ENCODE results near the gene TSEN54. TPM values are rescaled to one million over a fixed set of nuclear protein-coding genes. Genes with fewer than 3 reads are reported as not detected.
"Not testable (repeated sequence)": the region's sequence is repeated elsewhere in the genome, so short reads cannot be mapped to it uniquely, and the experiment has no call there.

Gene TSEN54
- total and polyA plus RNA-seq, 5 donors from 2014 or later: 35.2 to 54.6 (median 52.3) TPM

DNA sequence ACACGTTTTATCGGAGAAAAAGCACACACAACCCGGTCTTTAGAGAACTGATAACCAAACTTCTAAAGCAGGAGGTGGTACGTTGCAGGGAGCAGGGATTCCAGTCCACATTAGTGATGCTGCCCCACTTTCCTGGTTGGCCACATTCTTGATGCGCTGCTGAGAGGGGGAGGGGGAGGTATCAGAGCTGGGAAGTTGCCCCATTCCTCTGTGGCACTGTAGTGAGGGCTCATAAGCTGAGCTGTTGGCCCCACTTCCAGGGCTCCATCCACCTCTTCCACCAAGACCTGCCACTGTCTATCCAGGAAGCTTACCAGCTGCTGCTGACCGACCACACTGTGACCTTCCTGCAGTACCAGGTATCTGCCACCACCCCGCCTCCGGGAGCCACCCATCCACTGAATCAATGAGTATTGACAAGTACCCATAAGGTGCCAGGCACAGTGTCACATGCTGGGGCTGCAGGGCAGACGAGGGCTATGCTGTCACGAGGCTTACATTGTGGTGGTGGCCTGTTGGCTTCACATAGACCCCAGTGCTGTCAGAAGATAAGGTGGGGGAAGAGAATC, 1.1 kb downstream of the TSEN54 start:
- DNase-seq (peak in 1 of 3 donors; percentile 47), ATAC-seq (ENCODE audit: low read depth in 2 of 2) (no peak)
- Mint-ChIP-seq H3K9me3 (no peaks in the 10 kb centered on the region), H3K27me3 (peaks cover 10% of the 10 kb centered on the region), H3K36me3 (peaks cover 4% of the 10 kb centered on the region), H3K27ac (peak overlapping the region; percentile 88 to 97 (median 94)), H3K4me1 (peaks cover 9 to 27% (median 15%) of the 10 kb centered on the region in 4 donors), H3K4me3 (peak overlapping the region; percentile 77 to 90 (median 86))
- Histone ChIP-seq H3K9me3 (ENCODE audit: control insufficient read depth in 2 of 2, low read length in 2 of 2) (no peaks in the 10 kb centered on the region), H3K4me3 (ENCODE audit: low read depth, low read length) (peak overlapping the region; percentile 77), H3K4me1 (ENCODE audit: control insufficient read depth, insufficient read depth, low read length, poor library complexity, severe bottlenecking) (peaks cover 37% of the 10 kb centered on the region), H3K27me3 (ENCODE audit: control insufficient read depth, insufficient read depth, low read length) (no peaks in the 10 kb centered on the region), H3K27ac (ENCODE audit: insufficient read depth, low read length, poor library complexity, severe bottlenecking) (peak overlapping the region; percentile 58), H3K36me3 (ENCODE audit: control insufficient read depth, insufficient read depth, low read length) (peaks cover 6% of the 10 kb centered on the region)

DNA sequence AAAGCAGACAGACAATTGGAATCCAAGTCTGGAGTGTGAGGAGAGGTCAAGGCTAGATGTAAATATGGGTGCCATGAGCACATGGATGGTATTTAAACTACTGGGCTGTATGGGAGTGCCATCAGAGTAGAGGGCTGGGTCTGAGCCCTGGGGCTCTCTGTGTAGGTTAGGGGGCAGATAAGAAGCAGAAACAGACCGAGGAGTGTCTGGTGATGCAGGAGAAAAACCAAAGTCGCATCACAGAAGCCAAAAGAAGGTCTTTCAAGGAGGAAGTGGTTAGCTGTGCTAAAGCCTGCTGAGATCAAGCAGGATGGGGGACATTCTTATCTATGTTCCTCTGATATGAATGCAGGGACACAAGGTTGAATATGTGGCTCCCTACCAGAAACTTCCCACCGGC, 1.9 kb downstream of the TSEN54 start:
- H3K9me3 ChIP-seq (ENCODE audit: control insufficient read depth in 2 of 2, low read length in 2 of 2): no peaks in the 10 kb centered on the region
- peak overlapping the region; percentile 88 to 94 (median 92) for H3K27ac Mint-ChIP-seq
- H3K4me3 ChIP-seq (ENCODE audit: low read depth, low read length): peak overlapping the region; percentile 77
- no peaks in the 10 kb centered on the region for H3K9me3 Mint-ChIP-seq
- peak overlapping the region; percentile 58 for H3K27ac ChIP-seq (ENCODE audit: insufficient read depth, low read length, poor library complexity, severe bottlenecking)
- H3K4me3 Mint-ChIP-seq: peak overlapping the region; percentile 77 to 90 (median 86)
- peaks cover 5% of the 10 kb centered on the region for H3K27me3 Mint-ChIP-seq
- H3K27me3 ChIP-seq (ENCODE audit: control insufficient read depth, insufficient read depth, low read length): no peaks in the 10 kb centered on the region
- peaks cover 7% of the 10 kb centered on the region for H3K36me3 ChIP-seq (ENCODE audit: control insufficient read depth, insufficient read depth, low read length)
- H3K4me1 Mint-ChIP-seq: peaks cover 9 to 27% (median 15%) of the 10 kb centered on the region in 4 donors
- H3K36me3 Mint-ChIP-seq: peaks cover 6% of the 10 kb centered on the region
- DNase-seq (peak in 2 of 3 donors; percentile 78 to 84), ATAC-seq (ENCODE audit: low read depth in 2 of 2) (peak; percentile 40 to 43)
- H3K4me1 ChIP-seq (ENCODE audit: control insufficient read depth, insufficient read depth, low read length, poor library complexity, severe bottlenecking): peaks cover 37% of the 10 kb centered on the region

DNA sequence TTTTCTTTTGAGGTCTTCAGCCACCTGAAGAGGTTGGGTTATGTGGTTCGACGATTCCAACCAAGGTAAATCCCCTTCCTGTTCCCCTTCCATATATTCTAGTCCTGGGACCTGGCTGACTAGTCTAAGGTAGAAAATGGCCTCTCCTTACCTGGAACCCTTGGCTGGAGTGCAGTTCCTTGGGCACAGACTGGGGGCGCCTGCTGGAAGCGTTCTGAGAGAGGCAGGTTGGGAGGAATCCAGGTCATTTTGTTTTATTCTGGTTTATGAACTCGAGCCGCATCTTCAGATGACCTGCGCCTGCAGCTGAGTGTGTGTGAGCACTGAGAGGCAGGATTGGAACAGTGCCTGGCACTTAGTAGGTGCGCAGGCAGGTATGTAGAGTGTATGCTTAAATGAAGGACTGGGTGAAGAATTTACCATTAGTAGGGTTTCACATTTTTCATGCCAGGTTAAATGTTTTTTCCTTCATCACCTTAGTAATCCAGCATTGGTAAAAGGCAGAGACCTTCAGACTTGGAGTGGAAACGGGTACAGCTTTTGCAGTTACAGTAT, 2.7 kb downstream of the TSEN54 start:
- Mint-ChIP-seq H3K4me1 (peaks cover 9 to 27% (median 15%) of the 10 kb centered on the region in 4 donors), H3K36me3 (peaks cover 7% of the 10 kb centered on the region), H3K9me3 (no peaks in the 10 kb centered on the region), H3K4me3 (peak overlapping the region; percentile 77 to 90 (median 86)), H3K27ac (peak overlapping the region in 1 of 3 donors; percentile 94), H3K27me3 (no peaks in the 10 kb centered on the region)
- no peak for DNase-seq
- no peak overlapping the region for H3K4me3 ChIP-seq (ENCODE audit: low read depth, low read length)
- H3K27me3 ChIP-seq (ENCODE audit: control insufficient read depth, insufficient read depth, low read length): no peaks in the 10 kb centered on the region
- no peak overlapping the region for H3K27ac ChIP-seq (ENCODE audit: insufficient read depth, low read length, poor library complexity, severe bottlenecking)
- no peaks in the 10 kb centered on the region for H3K9me3 ChIP-seq (ENCODE audit: control insufficient read depth in 2 of 2, low read length in 2 of 2)
- no peak for ATAC-seq (ENCODE audit: low read depth in 2 of 2)
- H3K4me1 ChIP-seq (ENCODE audit: control insufficient read depth, insufficient read depth, low read length, poor library complexity, severe bottlenecking): peaks cover 37% of the 10 kb centered on the region
- peaks cover 11% of the 10 kb centered on the region for H3K36me3 ChIP-seq (ENCODE audit: control insufficient read depth, insufficient read depth, low read length)

DNA sequence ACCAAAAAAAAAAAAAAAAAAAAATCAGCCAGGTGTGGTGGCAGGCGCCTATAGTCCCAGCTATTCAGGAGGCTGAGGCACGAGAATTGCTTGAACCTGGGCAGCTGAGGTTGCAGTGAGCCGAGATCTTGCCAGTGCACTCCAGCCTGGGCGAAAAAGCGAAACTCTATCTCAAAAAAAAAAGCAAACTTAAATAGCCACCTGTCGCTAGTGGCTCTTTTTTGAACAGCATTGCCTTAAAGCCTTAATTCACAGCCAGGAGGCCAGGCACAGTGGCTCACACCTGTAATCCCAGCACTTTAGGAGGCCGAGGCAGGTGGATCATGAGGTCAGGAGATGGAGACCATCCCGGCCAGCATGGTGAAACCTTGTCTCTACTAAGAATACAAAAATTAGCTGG, 4.1 kb downstream of the TSEN54 start:
- H3K36me3 Mint-ChIP-seq; DNase-seq; H3K4me3 ChIP-seq (ENCODE audit: low read depth, low read length); H3K27ac ChIP-seq (ENCODE audit: insufficient read depth, low read length, poor library complexity, severe bottlenecking); H3K9me3 Mint-ChIP-seq; H3K27me3 Mint-ChIP-seq; H3K27me3 ChIP-seq (ENCODE audit: control insufficient read depth, insufficient read depth, low read length); H3K27ac Mint-ChIP-seq; H3K9me3 ChIP-seq (ENCODE audit: control insufficient read depth in 2 of 2, low read length in 2 of 2); ATAC-seq (ENCODE audit: low read depth in 2 of 2): not testable (repeated sequence)
- H3K4me1 Mint-ChIP-seq: peaks cover 9 to 30% (median 15%) of the 10 kb centered on the region in 4 donors
- Histone ChIP-seq H3K4me1 (ENCODE audit: control insufficient read depth, insufficient read depth, low read length, poor library complexity, severe bottlenecking) (peaks cover 39% of the 10 kb centered on the region), H3K36me3 (ENCODE audit: control insufficient read depth, insufficient read depth, low read length) (peaks cover 11% of the 10 kb centered on the region)
- peak overlapping the region in 1 of 4 donors; percentile 88 for H3K4me3 Mint-ChIP-seq

DNA sequence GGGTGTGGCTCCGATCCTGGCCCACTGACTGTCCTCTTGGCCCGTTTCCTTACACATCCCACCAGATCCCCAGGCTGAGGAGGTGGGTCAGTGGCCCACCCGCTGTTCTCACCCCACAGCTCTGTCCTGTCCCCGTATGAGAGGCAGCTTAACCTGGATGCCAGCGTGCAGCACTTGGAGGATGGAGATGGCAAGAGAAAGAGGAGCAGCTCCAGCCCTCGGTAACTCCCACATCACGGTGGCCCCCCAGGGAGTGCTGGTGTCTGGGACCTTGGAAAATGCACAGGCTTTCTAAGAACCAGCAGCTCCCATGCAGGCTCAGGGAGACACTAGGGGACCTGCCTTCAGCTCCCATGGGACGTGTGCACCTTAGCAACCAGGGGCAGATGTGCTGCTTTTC, 5.0 kb downstream of the TSEN54 start:
- Mint-ChIP-seq H3K4me1 (peaks cover 9 to 32% (median 16%) of the 10 kb centered on the region in 4 donors), H3K4me3 (peak overlapping the region in 1 of 4 donors; percentile 88), H3K9me3 (no peaks in the 10 kb centered on the region), H3K27ac (no peak overlapping the region), H3K36me3 (peaks cover 7% of the 10 kb centered on the region), H3K27me3 (no peaks in the 10 kb centered on the region)
- Histone ChIP-seq H3K36me3 (ENCODE audit: control insufficient read depth, insufficient read depth, low read length) (peaks cover 11% of the 10 kb centered on the region), H3K27ac (ENCODE audit: insufficient read depth, low read length, poor library complexity, severe bottlenecking) (no peak overlapping the region), H3K27me3 (ENCODE audit: control insufficient read depth, insufficient read depth, low read length) (no peaks in the 10 kb centered on the region), H3K4me1 (ENCODE audit: control insufficient read depth, insufficient read depth, low read length, poor library complexity, severe bottlenecking) (peaks cover 40% of the 10 kb centered on the region), H3K9me3 (ENCODE audit: control insufficient read depth in 2 of 2, low read length in 2 of 2) (no peaks in the 10 kb centered on the region), H3K4me3 (ENCODE audit: low read depth, low read length) (no peak overlapping the region)
- ATAC-seq (ENCODE audit: low read depth in 2 of 2) (no peak), DNase-seq (no peak)

DNA sequence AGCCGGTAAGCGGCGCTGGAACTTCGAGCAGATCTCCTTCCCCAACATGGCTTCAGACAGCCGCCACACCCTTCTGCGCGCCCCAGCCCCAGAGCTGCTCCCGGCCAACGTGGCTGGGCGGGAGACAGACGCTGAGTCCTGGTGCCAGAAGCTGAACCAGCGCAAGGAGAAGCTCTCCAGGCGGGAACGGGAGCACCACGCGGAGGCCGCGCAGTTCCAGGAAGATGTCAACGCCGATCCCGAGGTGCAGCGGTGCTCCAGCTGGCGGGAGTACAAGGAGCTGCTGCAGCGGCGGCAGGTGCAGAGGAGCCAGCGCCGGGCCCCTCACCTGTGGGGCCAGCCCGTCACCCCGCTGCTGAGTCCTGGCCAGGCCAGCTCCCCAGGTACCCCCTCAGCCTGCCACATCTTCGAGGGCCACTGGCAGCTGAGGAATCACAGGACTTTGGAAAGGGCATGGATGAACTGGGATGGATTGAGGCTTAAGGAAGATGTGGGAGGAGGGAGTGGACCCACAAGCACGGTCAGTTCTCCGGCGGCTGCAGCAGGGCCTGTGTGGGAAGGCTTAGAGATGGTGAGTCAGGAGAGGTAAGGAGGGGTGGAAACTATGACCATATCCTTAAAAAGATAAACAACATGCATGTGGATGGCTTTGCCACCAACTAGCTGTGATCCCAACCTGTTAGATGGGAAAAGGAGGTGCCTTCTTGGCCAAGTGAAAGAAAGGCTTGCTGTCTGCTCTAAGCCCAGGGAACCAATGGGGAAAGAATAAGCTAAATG, 5.8 kb downstream of the TSEN54 start:
- Histone ChIP-seq H3K36me3 (ENCODE audit: control insufficient read depth, insufficient read depth, low read length) (peaks cover 11% of the 10 kb centered on the region), H3K27me3 (ENCODE audit: control insufficient read depth, insufficient read depth, low read length) (no peaks in the 10 kb centered on the region), H3K4me3 (ENCODE audit: low read depth, low read length) (no peak overlapping the region), H3K27ac (ENCODE audit: insufficient read depth, low read length, poor library complexity, severe bottlenecking) (no peak overlapping the region), H3K9me3 (ENCODE audit: control insufficient read depth in 2 of 2, low read length in 2 of 2) (no peaks in the 10 kb centered on the region), H3K4me1 (ENCODE audit: control insufficient read depth, insufficient read depth, low read length, poor library complexity, severe bottlenecking) (peaks cover 39% of the 10 kb centered on the region)
- H3K27me3 Mint-ChIP-seq: no peaks in the 10 kb centered on the region
- peaks cover 9 to 38% (median 24%) of the 10 kb centered on the region in 4 donors for H3K4me1 Mint-ChIP-seq
- DNase-seq (no peak), ATAC-seq (ENCODE audit: low read depth in 2 of 2) (no peak)
- H3K9me3 Mint-ChIP-seq: no peaks in the 10 kb centered on the region
- peak overlapping the region in 1 of 4 donors; percentile 15 for H3K4me3 Mint-ChIP-seq
- peaks cover 7% of the 10 kb centered on the region for H3K36me3 Mint-ChIP-seq
- H3K27ac Mint-ChIP-seq: no peak overlapping the region

DNA sequence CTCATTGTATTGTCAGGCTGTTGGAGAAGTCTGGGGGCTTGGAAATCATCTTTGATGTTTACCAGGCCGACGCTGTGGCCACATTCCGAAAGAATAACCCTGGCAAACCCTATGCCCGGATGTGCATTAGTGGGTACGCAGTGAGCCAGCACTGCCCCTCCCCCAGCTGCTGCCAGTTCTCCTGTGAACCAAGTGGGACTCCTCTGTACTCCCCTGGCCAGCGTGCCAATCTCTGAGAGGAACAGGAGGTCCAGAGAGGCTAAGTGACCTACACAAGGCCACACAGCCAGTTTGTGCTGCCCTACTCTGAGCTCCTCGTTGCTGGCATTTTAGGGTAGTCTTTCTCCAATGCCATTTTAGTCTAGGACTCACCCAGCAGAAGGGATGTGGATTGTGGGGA, 7.3 kb downstream of the TSEN54 start:
- H3K4me1 ChIP-seq (ENCODE audit: control insufficient read depth, insufficient read depth, low read length, poor library complexity, severe bottlenecking): peaks cover 24% of the 10 kb centered on the region
- DNase-seq (no peak), ATAC-seq (ENCODE audit: low read depth in 2 of 2) (no peak)
- H3K4me1 Mint-ChIP-seq: peaks cover 2 to 25% (median 12%) of the 10 kb centered on the region in 4 donors
- no peak overlapping the region for H3K27ac ChIP-seq (ENCODE audit: insufficient read depth, low read length, poor library complexity, severe bottlenecking)
- H3K4me3 Mint-ChIP-seq: peak overlapping the region in 2 of 4 donors; percentile 39 to 85
- no peak overlapping the region for H3K27ac Mint-ChIP-seq
- peaks cover 11% of the 10 kb centered on the region for H3K36me3 ChIP-seq (ENCODE audit: control insufficient read depth, insufficient read depth, low read length)
- no peaks in the 10 kb centered on the region for H3K9me3 Mint-ChIP-seq
- H3K4me3 ChIP-seq (ENCODE audit: low read depth, low read length): no peak overlapping the region
- H3K27me3 ChIP-seq (ENCODE audit: control insufficient read depth, insufficient read depth, low read length): no peaks in the 10 kb centered on the region
- H3K27me3 Mint-ChIP-seq: no peaks in the 10 kb centered on the region
- H3K36me3 Mint-ChIP-seq: peaks cover 4% of the 10 kb centered on the region
- H3K9me3 ChIP-seq (ENCODE audit: control insufficient read depth in 2 of 2, low read length in 2 of 2): no peaks in the 10 kb centered on the region
